DMS153 treated with DMSO at 0.1 percent for 48 hours (cell line): Measurements from ENCODE around the gene ZNF182.
"Not testable (repeated sequence)": the region's sequence is repeated elsewhere in the genome, so short reads cannot be mapped to it uniquely, and the experiment has no call there.

Experiments
- DNase-seq: peaks from one replicate; lab custom pipeline; 2025; ENCODE audit not compliant: unreplicated experiment; lab: John Stamatoyannopoulos, UW

The ZNF182 gene

GRCh38 chrX:48002319-48002718 lies 1.5 kb downstream of the ZNF182 start:
- no peak for DNase-seq

GRCh38 chrX:48001260-48001659 lies 2.5 kb downstream of the ZNF182 start:
- no peak for DNase-seq

- no peak for DNase-seq
These were observed 11.1 kb downstream of the ZNF182 start for GRCh38 chrX:47992669-47993068.

- no peak for DNase-seq
These were observed 11.8 kb downstream of the ZNF182 start for GRCh38 chrX:47992095-47992380.

- DNase-seq, result no peak
These were observed 12.3 kb downstream of the ZNF182 start for GRCh38 chrX:47991263-47992094.

GRCh38 chrX:47976254-47977151 lies 27.3 kb downstream of the ZNF182 start:
- no peak for DNase-seq

GRCh38 chrX:47973235-47973634 lies 30.6 kb downstream of the ZNF182 start:
- DNase-seq, result no peak

- DNase-seq, result not testable (repeated sequence)
These were observed 38.3 kb downstream of the ZNF182 start for GRCh38 chrX:47965526-47965925.

GRCh38 chrX:47961830-47962229 lies 42.0 kb downstream of the ZNF182 start:
- DNase-seq, result not testable (repeated sequence)

- DNase-seq, result no peak
These were observed 43.4 kb downstream of the ZNF182 start for GRCh38 chrX:47960406-47960805.

- DNase-seq, result no peak
These were observed 44.9 kb downstream of the ZNF182 start for GRCh38 chrX:47958761-47959342.

GRCh38 chrX:47958206-47958605 lies 45.6 kb downstream of the ZNF182 start:
- DNase-seq, result not testable (repeated sequence)

- no peak for DNase-seq
These were observed 47.8 kb downstream of the ZNF182 start for GRCh38 chrX:47956016-47956415.

GRCh38 chrX:47955295-47955694 lies 48.5 kb downstream of the ZNF182 start:
- not testable (repeated sequence) for DNase-seq

GRCh38 chrX:47941423-47941822 lies 62.4 kb downstream of the ZNF182 start:
- no peak for DNase-seq

GRCh38 chrX:47940448-47940847 lies 63.3 kb downstream of the ZNF182 start:
- DNase-seq, result no peak

GRCh38 chrX:47936940-47937317 lies 66.9 kb downstream of the ZNF182 start:
- DNase-seq, result no peak

GRCh38 chrX:47936224-47936939 lies 67.4 kb downstream of the ZNF182 start:
- no peak for DNase-seq

GRCh38 chrX:47933946-47934345 lies 69.8 kb downstream of the ZNF182 start:
- DNase-seq, result no peak

GRCh38 chrX:47931970-47932369 lies 71.8 kb downstream of the ZNF182 start:
- not testable (repeated sequence) for DNase-seq

GRCh38 chrX:47927212-47927611 lies 76.6 kb downstream of the ZNF182 start:
- DNase-seq, result no peak
